Measurements from ENCODE around the gene ASMT. TPM values are rescaled to one million over a fixed set of nuclear protein-coding genes. Genes with fewer than 3 reads are reported as not detected.
"Not testable (repeated sequence)": the region's sequence is repeated elsewhere in the genome, so short reads cannot be mapped to it uniquely, and the experiment has no call there.

The ASMT gene
- 0.26 TPM in 1 of 2 replicates, not detected in the other for polyA plus RNA-seq (2012; rRNA removed)
- 0.08 TPM in 2 replicates for polyA plus RNA-seq (2012; cell fraction: cytosol; rRNA removed)
- 0.20 and 0.54 TPM in 2 replicates for polyA plus RNA-seq (2012; cell fraction: nucleus; rRNA removed)

- ChIA-PET CTCF (no interaction called here), POLR2A (no interaction called here)
- Histone ChIP-seq H2AFZ (ENCODE audit: low read depth) (no peak within 1 kb of the TSS), H3K27ac (ENCODE audit: low read depth in 2 of 2, low read length in 1 of 2) (no peak within 1 kb of the TSS), H3K4me1 (ENCODE audit: control insufficient read depth in 1 of 2, insufficient read depth in 2 of 2, low read depth in 1 of 2, low read length in 1 of 2) (no peaks in the 10 kb centered on the region), H3K36me3 (replicated peaks in 1 of 2; ENCODE audit: control insufficient read depth in 1 of 2, insufficient read depth in 2 of 2, low read length in 1 of 2) (no peaks in the 10 kb centered on the region), H3K4me3 (ENCODE audit: low read depth in 2 of 2, low read length in 1 of 2) (no peak within 1 kb of the TSS), H4K20me1 (ENCODE audit: insufficient read depth) (no peaks in the 10 kb centered on the region), H3K9me3 (no peaks in the 10 kb centered on the region), H3K27me3 (ENCODE audit: insufficient read depth) (no peaks in the 10 kb centered on the region; the same call in 1 of the 2 replicates), H3K9ac (no peak within 1 kb of the TSS), H3K9me2 (no peaks in the 10 kb centered on the region), H3K79me2 (ENCODE audit: insufficient read depth) (no peaks in the 10 kb centered on the region), H3F3A (replicated peaks; ENCODE audit: insufficient read depth) (no peaks in the 10 kb centered on the region), H3K4me2 (no peak within 1 kb of the TSS)
- TF ChIP-seq CTCF (IDR thresholded peaks at IDR 0.05) (no peak), SMC3 (IDR thresholded peaks at IDR 0.05; ENCODE audit: low read depth, low read length) (no peak), CHD2 (IDR thresholded peaks at IDR 0.05; ENCODE audit: low read length, partially characterized antibody) (no peak), TEAD4 (IDR thresholded peaks at IDR 0.05; ENCODE audit: borderline replicate concordance, insufficient read depth) (no peak), USF1 (IDR thresholded peaks at IDR 0.05; ENCODE audit: borderline replicate concordance, low read depth) (no peak), IRF3 (IDR thresholded peaks at IDR 0.05; ENCODE audit: low read depth, low read length) (no peak), RCOR1 (IDR thresholded peaks at IDR 0.05; ENCODE audit: low read length) (no peak), MEF2A (IDR thresholded peaks at IDR 0.05; ENCODE audit: borderline replicate concordance, low read depth) (no peak), NRF1 (IDR thresholded peaks at IDR 0.05; ENCODE audit: low read depth, low read length) (no peak), JUND (IDR thresholded peaks at IDR 0.05) (no peak), RXRA (IDR thresholded peaks at IDR 0.05; ENCODE audit: borderline replicate concordance, low read depth) (no peak), ELF1 (IDR thresholded peaks at IDR 0.05) (no peak), TAF1 (IDR thresholded peaks at IDR 0.05; ENCODE audit: borderline replicate concordance, low read depth, low read length) (no peak), GABPA (IDR thresholded peaks at IDR 0.05; ENCODE audit: low read depth) (no peak), PBX3 (IDR thresholded peaks at IDR 0.05) (no peak), YY1 (IDR thresholded peaks at IDR 0.05; ENCODE audit: low read depth) (no peak), GATA2 (CRISPR knock-in tag; IDR thresholded peaks at IDR 0.05) (no peak), EP300 (IDR thresholded peaks at IDR 0.05; ENCODE audit: borderline replicate concordance in 1 of 2, low read depth in 1 of 2, low read length in 1 of 2) (no peak), SIN3A (IDR thresholded peaks at IDR 0.05; ENCODE audit: borderline replicate concordance, low read depth, low read length) (no peak), RFX5 (IDR thresholded peaks at IDR 0.05; ENCODE audit: low read length) (no peak)
- WGBS (ENCODE audit: low lambda C conversion rate): 44% methylated on average over 17 of the region's 17 CpGs
- DNase-seq: no peak
Observed at GRCh38 chrX:1614927-1615326, at the start of gene ASMT. Gene ASMT (plus strand): TSS chrX:1615059. CDS start chrX:1615200, 141 bp downstream.

GRCh38 chrX:1574181-1574580 lies 40.7 kb upstream of the ASMT start:
- CTCF ChIA-PET; H3K4me2 ChIP-seq; H3K9me2 ChIP-seq; H4K20me1 ChIP-seq (ENCODE audit: insufficient read depth); H2AFZ ChIP-seq (ENCODE audit: low read depth); H3K4me3 ChIP-seq (ENCODE audit: low read depth in 2 of 2, low read length in 1 of 2); DNase-seq; H3K9ac ChIP-seq; H3K4me1 ChIP-seq (ENCODE audit: control insufficient read depth in 1 of 2, insufficient read depth in 2 of 2, low read depth in 1 of 2, low read length in 1 of 2); POLR2A ChIA-PET; H3K36me3 ChIP-seq (replicated peaks in 1 of 2; ENCODE audit: control insufficient read depth in 1 of 2, insufficient read depth in 2 of 2, low read length in 1 of 2); H3F3A ChIP-seq (replicated peaks; ENCODE audit: insufficient read depth); H3K27ac ChIP-seq (ENCODE audit: low read depth in 2 of 2, low read length in 1 of 2); H3K9me3 ChIP-seq; H3K79me2 ChIP-seq (ENCODE audit: insufficient read depth): not testable (repeated sequence)
- peaks cover 15% of the 10 kb centered on the region for H3K27me3 ChIP-seq (ENCODE audit: insufficient read depth)
- WGBS (ENCODE audit: low lambda C conversion rate): 46% methylated on average over 19 of the region's 19 CpGs

All from SK-N-SH (cell line).